ENCODE results near the gene ABCD1.

DNA sequence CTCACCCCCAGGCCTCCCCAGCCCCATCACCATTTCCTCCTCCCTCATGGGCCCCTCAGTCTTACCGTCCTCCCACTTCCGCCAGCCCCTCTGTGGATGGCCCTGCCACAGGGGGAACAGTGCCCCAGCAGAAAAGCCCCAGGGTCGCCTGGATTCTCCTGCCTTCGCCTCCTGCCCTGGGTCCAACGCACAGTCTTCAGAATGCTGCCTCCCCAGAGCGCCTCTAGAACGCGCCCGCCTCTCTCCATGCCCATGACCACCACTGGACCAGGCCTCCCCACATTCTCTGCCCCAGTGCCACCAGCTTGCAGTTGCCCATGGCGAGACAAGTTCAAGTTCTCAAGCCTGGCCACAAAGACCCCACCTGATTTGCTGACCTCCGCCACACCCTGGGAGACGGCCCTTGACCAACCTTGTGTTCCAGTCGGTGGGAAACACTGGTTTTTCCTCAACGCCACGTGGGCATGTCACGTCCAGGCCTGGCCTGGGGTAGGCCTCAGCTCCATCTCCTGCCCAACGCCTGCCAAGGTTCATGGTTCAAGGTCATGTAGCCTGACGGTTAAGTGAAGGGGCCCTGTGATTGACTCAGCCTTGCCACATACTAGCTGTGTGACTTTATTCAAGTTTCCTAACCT, 38.8 kb downstream of the ABCD1 start:
- TF ChIP-seq ZNF677 (tag by site-specific recombination; IDR thresholded peaks at IDR 0.05) = no peak
- TF ChIP-seq, protein P1, sequence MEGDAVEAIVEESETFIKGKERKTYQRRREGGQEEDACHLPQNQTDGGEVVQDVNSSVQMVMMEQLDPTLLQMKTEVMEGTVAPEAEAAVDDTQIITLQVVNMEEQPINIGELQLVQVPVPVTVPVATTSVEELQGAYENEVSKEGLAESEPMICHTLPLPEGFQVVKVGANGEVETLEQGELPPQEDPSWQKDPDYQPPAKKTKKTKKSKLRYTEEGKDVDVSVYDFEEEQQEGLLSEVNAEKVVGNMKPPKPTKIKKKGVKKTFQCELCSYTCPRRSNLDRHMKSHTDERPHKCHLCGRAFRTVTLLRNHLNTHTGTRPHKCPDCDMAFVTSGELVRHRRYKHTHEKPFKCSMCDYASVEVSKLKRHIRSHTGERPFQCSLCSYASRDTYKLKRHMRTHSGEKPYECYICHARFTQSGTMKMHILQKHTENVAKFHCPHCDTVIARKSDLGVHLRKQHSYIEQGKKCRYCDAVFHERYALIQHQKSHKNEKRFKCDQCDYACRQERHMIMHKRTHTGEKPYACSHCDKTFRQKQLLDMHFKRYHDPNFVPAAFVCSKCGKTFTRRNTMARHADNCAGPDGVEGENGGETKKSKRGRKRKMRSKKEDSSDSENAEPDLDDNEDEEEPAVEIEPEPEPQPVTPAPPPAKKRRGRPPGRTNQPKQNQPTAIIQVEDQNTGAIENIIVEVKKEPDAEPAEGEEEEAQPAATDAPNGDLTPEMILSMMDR (tag by site-specific recombination; IDR thresholded peaks at IDR 0.05) = no peak
- TF ChIP-seq ZFP3 (tag by site-specific recombination; IDR thresholded peaks at IDR 0.05; ENCODE audit: low read depth) = no peak
- TF ChIP-seq ZNF121 (tag by site-specific recombination; IDR thresholded peaks at IDR 0.05) = no peak
- TF ChIP-seq ZNF558 (tag by site-specific recombination; IDR thresholded peaks at IDR 0.05) = no peak
- TF ChIP-seq ZNF175 (tag by site-specific recombination; IDR thresholded peaks at IDR 0.05) = no peak
- TF ChIP-seq ZNF140 (tag by site-specific recombination; IDR thresholded peaks at IDR 0.05) = no peak

Measured in HEK293 (cell line).